NCI-H146 (cell line): ENCODE measurements around the gene EGLN3.

ENCODE experiments used
- DNase-seq: peaks from one replicate; lab custom pipeline; 2025; lab: John Stamatoyannopoulos, UW

The EGLN3 gene

GRCh38 chr14:33962016-33962415, 11.1 kb upstream of the EGLN3 start:
- no peak for DNase-seq

- no peak for DNase-seq
Measured at GRCh38 chr14:33959692-33960151, 8.8 kb upstream of the EGLN3 start.

GRCh38 chr14:33958605-33959226, 7.8 kb upstream of the EGLN3 start:
- DNase-seq, result no peak

GRCh38 chr14:33957993-33958392, 7.1 kb upstream of the EGLN3 start:
- no peak for DNase-seq

- DNase-seq, result no peak
Measured at GRCh38 chr14:33957299-33957698, 6.4 kb upstream of the EGLN3 start.

- no peak for DNase-seq
Measured at GRCh38 chr14:33956640-33957039, 5.8 kb upstream of the EGLN3 start.

GRCh38 chr14:33954016-33954598, 3.2 kb upstream of the EGLN3 start:
- DNase-seq, result no peak

GRCh38 chr14:33952541-33952940, 1.7 kb upstream of the EGLN3 start:
- DNase-seq, result no peak

GRCh38 chr14:33951183-33951840, 438 bp upstream of the EGLN3 start:
- DNase-seq, result no peak

- no peak for DNase-seq
Measured at GRCh38 chr14:33949411-33949893, 1.4 kb downstream of the EGLN3 start.

GRCh38 chr14:33948869-33949408, 1.9 kb downstream of the EGLN3 start:
- no peak for DNase-seq

- DNase-seq, result no peak
Measured at GRCh38 chr14:33948145-33948868, 2.6 kb downstream of the EGLN3 start.

GRCh38 chr14:33946679-33947476, 4.0 kb downstream of the EGLN3 start:
- no peak for DNase-seq

- DNase-seq, result no peak
Measured at GRCh38 chr14:33945210-33946088, 5.4 kb downstream of the EGLN3 start.

- DNase-seq, result peak; percentile 2
Measured at GRCh38 chr14:33943096-33943883, 7.6 kb downstream of the EGLN3 start.

- DNase-seq, result no peak
Measured at GRCh38 chr14:33941718-33942117, 9.2 kb downstream of the EGLN3 start.

- DNase-seq, result no peak
Measured at GRCh38 chr14:33940561-33941011, 10.3 kb downstream of the EGLN3 start.

- peak; percentile 4 for DNase-seq
Measured at GRCh38 chr14:33938131-33938949, 12.5 kb downstream of the EGLN3 start.

GRCh38 chr14:33936391-33936790, 14.5 kb downstream of the EGLN3 start:
- DNase-seq, result no peak
